HG03571 (cell line): ENCODE results near the gene OR51B6.
"Not testable (repeated sequence)": the region's sequence is repeated elsewhere in the genome, so short reads cannot be mapped to it uniquely, and the experiment has no call there.

ENCODE experiments used
- ATAC-seq: cut with Tn5 transposase; IDR thresholded peaks from one replicate; pipeline ENCODE4 v1.9.1; 2021; ENCODE audit not compliant: unreplicated experiment

OR51B6 gene

GRCh38 chr11:5363679-5364078 lies 12.4 kb downstream of the OR51B6 start:
- no peak for ATAC-seq

GRCh38 chr11:5364214-5364613 lies 12.9 kb downstream of the OR51B6 start:
- no peak for ATAC-seq

GRCh38 chr11:5366365-5366764 lies 15.1 kb downstream of the OR51B6 start:
- ATAC-seq, result not testable (repeated sequence)

- no peak for ATAC-seq
Observed at GRCh38 chr11:5366856-5367255, 15.5 kb downstream of the OR51B6 start.

GRCh38 chr11:5367448-5368074 lies 16.3 kb downstream of the OR51B6 start:
- no peak for ATAC-seq

GRCh38 chr11:5368502-5369043 lies 17.3 kb downstream of the OR51B6 start:
- peak; percentile 69 for ATAC-seq

GRCh38 chr11:5369789-5370188 lies 18.5 kb downstream of the OR51B6 start:
- ATAC-seq, result peak; percentile 64

GRCh38 chr11:5380740-5381342 lies 29.5 kb downstream of the OR51B6 start:
- no peak for ATAC-seq

- ATAC-seq, result no peak
Observed at GRCh38 chr11:5383576-5383975, 32.3 kb downstream of the OR51B6 start, which contains the start of gene OR51M1. TSS of gene OR51M1 (plus strand) at chr11:5383812. CDS start at chr11:5389399, 5,587 bp downstream.

- ATAC-seq, result no peak
Observed at GRCh38 chr11:5384335-5384734, 33.0 kb downstream of the OR51B6 start.

- no peak for ATAC-seq
Observed at GRCh38 chr11:5390210-5390609, 38.9 kb downstream of the OR51B6 start.

- ATAC-seq, result no peak
Observed at GRCh38 chr11:5394091-5394490, 42.8 kb downstream of the OR51B6 start.

- no peak for ATAC-seq
Observed at GRCh38 chr11:5398936-5399335, 47.6 kb downstream of the OR51B6 start.
